ENCODE data around the gene MYO1F. TPM values are rescaled to one million over a fixed set of nuclear protein-coding genes. Genes with fewer than 3 reads are reported as not detected.

The MYO1F gene
- total RNA-seq, 2 donors from 2014 or later, result 4.7 to 9.1 TPM

DNA sequence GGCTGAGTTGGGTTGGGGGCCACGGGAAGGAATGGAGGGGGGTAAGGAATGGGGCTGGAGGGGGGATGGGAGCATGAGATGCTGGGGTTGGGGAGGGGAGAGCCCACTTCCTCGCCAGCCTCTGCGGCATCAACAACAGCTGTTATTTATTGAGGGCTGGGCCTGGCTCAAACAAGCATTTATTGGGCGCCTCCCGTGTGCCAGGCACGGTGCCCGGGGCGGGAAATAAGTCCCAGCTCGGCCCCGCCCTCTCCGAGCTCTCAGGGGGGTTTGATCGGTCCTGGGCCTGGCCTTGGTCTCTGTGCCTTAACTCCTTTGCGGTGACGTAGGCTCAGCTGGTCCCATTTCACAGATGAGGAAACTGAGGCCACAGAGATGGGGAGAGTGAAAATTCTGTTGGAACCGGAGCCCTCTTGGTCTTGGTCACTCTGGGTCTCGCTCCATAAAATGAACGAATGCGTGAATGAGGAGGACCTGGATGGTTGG, 34.2 kb upstream of the MYO1F start:
- no peaks in the 10 kb centered on the region for H3K4me1 ChIP-seq
- TF ChIP-seq, protein P1, sequence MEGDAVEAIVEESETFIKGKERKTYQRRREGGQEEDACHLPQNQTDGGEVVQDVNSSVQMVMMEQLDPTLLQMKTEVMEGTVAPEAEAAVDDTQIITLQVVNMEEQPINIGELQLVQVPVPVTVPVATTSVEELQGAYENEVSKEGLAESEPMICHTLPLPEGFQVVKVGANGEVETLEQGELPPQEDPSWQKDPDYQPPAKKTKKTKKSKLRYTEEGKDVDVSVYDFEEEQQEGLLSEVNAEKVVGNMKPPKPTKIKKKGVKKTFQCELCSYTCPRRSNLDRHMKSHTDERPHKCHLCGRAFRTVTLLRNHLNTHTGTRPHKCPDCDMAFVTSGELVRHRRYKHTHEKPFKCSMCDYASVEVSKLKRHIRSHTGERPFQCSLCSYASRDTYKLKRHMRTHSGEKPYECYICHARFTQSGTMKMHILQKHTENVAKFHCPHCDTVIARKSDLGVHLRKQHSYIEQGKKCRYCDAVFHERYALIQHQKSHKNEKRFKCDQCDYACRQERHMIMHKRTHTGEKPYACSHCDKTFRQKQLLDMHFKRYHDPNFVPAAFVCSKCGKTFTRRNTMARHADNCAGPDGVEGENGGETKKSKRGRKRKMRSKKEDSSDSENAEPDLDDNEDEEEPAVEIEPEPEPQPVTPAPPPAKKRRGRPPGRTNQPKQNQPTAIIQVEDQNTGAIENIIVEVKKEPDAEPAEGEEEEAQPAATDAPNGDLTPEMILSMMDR (IDR thresholded peaks at IDR 0.05), result no peak

DNA sequence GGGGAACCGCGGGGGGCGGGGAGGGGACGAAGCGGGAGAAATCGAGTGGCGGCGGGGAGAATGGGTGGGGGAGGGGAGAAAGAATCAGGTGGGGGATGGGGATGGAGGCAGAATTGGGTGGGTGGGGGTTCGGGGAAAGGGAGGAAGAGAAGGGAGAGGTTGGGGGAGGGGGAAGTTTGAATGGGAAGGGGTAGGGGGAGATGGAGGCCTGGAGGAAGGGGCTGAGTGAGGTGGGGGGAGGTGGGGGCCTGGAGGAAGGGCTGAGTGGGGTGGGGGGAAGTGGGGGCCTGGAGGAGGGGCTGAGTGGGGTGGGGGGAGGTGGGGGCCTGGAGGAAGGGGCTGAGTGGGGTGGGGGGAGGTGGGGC, 33.7 kb upstream of the MYO1F start:
- H3K27me3 ChIP-seq, result peaks cover 4% of the 10 kb centered on the region
- no peaks in the 10 kb centered on the region for H3K4me1 ChIP-seq
- H3K36me3 ChIP-seq, result no peaks in the 10 kb centered on the region
- no peak for DNase-seq
- no peaks in the 10 kb centered on the region for H3K9me3 ChIP-seq
- TF ChIP-seq, protein P1 (IDR thresholded peaks at IDR 0.05), result no peak
- H3K27ac ChIP-seq, result no peak overlapping the region
- no peak overlapping the region for H3K9ac ChIP-seq (ENCODE audit: low read depth in 2 of 2, low read length in 2 of 2)
- H3K4me3 ChIP-seq, result no peak overlapping the region
- intact Hi-C loops (cut with DNase I), result no loop called here

More for the DNA sequence above, 34.2 kb upstream of the MYO1F start:
- Histone ChIP-seq H3K9me3 (no peaks in the 10 kb centered on the region), H3K36me3 (no peaks in the 10 kb centered on the region), H3K9ac (ENCODE audit: low read depth in 2 of 2, low read length in 2 of 2) (no peak overlapping the region), H3K4me3 (no peak overlapping the region), H3K27me3 (peaks cover 4% of the 10 kb centered on the region), H3K27ac (no peak overlapping the region)
- DNase-seq, result peak; percentile 32
- intact Hi-C loops (cut with DNase I), result no loop called here

DNA sequence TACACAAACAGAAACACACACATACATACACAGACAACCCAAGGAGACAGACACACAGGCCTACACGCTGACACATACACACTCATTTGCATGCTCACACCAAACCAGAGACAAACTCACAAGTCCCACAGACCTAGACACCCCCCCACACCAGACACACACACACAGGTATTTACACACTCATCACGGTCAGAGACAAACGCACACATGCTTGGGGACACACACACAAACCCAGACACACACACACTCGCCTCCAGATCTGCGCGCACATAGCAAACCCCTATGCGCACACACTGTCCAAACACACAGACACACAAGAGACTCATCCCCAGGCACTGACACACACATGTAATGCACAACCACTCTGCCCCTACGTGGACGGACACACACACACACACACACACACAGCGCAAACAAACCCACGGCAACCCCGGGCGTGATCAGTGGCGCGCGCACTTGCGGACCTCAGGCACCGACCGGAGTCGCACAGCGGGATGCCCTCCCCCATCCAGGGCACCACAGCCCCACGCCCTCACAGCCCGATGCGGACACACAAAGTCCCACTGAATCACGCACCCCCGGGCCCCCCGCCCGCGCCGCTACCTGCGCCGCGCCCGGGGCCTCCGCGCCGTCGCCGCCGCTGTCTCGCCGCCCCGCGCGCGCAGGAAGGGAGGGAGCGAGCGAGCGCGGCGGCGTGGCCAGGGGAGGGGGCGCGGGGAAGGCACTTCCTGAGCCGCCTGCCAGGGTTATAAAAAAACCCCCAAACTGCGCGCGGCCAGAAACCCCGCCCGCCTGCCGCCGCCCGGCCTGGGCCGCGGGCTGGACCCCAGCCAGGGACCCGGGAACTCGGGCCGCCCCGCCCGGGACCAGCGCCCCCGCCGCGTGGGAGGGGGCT, 33.0 kb upstream of the MYO1F start, which contains the start of gene ADAMTS10:
Gene ADAMTS10, minus strand, starts transcription at position 675 of the 895 bp plus-strand sequence. CDS start 5,005 bp downstream, outside the sequence.
- Histone ChIP-seq H3K4me3 (peak within 1 kb of the TSS; percentile 43), H3K4me1 (no peaks in the 10 kb centered on the region), H3K27me3 (peaks cover 4% of the 10 kb centered on the region), H3K36me3 (no peaks in the 10 kb centered on the region), H3K9me3 (no peaks in the 10 kb centered on the region), H3K27ac (peak within 1 kb of the TSS; percentile 50), H3K9ac (ENCODE audit: low read depth in 2 of 2, low read length in 2 of 2) (peak within 1 kb of the TSS; percentile 54 to 77)
- intact Hi-C loops (cut with DNase I), result no loop called here
- DNase-seq, result peak; percentile 26
- TF ChIP-seq, protein P1 (IDR thresholded peaks at IDR 0.05), result no peak

DNA sequence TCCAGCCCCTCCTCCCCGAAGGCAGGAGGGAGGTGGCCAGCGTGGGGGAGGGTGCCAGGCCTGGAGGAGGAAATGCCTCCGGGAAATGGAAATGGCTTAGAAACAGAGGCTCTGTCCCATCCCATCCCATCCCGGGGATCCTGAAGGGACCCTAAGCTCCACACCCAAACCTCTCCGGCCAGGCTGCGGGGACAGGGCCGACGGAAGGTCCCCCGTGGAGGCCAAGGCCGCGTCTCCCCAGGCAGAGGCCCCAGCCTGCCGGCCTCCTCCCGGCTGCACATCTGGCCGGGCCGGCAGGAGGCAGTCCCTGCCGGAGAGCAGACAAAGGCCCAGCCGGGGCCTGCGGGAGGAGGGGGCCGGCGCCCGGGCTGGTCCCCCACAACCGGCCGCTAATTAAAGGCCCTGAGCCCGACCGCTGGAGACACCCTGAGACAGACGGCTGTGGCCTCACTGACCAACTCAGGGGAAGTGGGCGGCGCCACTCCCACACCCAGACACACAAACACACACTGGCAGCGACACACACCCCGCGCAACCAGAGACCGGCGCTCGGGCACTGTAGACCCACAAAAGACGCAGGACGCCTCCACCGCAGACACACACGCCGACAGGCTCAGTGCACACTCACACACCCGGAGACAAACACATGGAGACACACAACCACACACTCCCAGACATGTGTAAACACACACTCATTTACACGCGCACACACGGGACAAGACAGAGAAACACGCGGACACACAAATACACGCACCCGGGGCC, 32.2 kb upstream of the MYO1F start:
- peak; percentile 41 for DNase-seq
- Histone ChIP-seq H3K9me3 (no peaks in the 10 kb centered on the region), H3K9ac (ENCODE audit: low read depth in 2 of 2, low read length in 2 of 2) (peak overlapping the region; percentile 63 to 77), H3K27me3 (peaks cover 4% of the 10 kb centered on the region), H3K27ac (peak overlapping the region; percentile 50), H3K36me3 (no peaks in the 10 kb centered on the region), H3K4me3 (peak overlapping the region; percentile 43), H3K4me1 (no peaks in the 10 kb centered on the region)
- TF ChIP-seq, protein P1 (IDR thresholded peaks at IDR 0.05), result no peak
- intact Hi-C loops (cut with DNase I), result no loop called here

DNA sequence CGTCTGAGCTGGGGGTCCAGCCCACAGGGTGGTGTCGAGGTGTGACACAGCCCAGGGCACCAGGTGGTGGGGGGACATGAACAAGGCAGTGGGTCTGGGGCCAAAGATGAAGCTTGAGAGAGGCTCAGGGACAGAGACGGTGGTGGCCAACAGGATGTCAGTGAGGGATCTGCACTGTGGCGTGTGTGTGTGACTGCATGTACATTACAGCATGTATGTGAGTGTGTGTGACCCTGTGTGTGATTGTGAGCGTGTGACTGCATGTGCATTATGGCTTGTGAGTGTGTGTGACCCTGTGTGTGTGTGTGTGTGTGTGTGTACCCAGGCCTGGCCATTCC, 31.7 kb upstream of the MYO1F start:
- H3K27me3 ChIP-seq, result peaks cover 4% of the 10 kb centered on the region
- H3K4me3 ChIP-seq, result peak overlapping the region; percentile 43
- no peaks in the 10 kb centered on the region for H3K9me3 ChIP-seq
- no peak for DNase-seq
- intact Hi-C loops (cut with DNase I), result no loop called here
- H3K9ac ChIP-seq (ENCODE audit: low read depth in 2 of 2, low read length in 2 of 2), result peak overlapping the region; percentile 63 to 77
- TF ChIP-seq, protein P1 (IDR thresholded peaks at IDR 0.05), result no peak
- no peaks in the 10 kb centered on the region for H3K4me1 ChIP-seq
- H3K36me3 ChIP-seq, result no peaks in the 10 kb centered on the region
- no peak overlapping the region for H3K27ac ChIP-seq
